B cell (primary cell): Measurements from ENCODE around the gene TLR3. TPM values are rescaled to one million over a fixed set of nuclear protein-coding genes. Genes with fewer than 3 reads are reported as not detected.

ENCODE experiments used
- ATAC-seq: fragments of 200-7000 bp; cut with Tn5 transposase; one replicate; pipeline ENCODE4 v1.10.0; 2021; ENCODE audit warnings: low read depth, mild to moderate bottlenecking, moderate number of reproducible peaks, moderate library complexity
- CTCF ChIA-PET: fragments of 350-600 bp; sonication (Branson Sonifier 250); formaldehyde crosslinking; loops from one replicate; lab custom pipeline; 2021; ENCODE audit warnings: antibody characterized with exemption, inconsistent platforms; lab: Charles Lee
- POLR2A ChIA-PET: fragments of 350-600 bp; sonication (Branson Sonifier 250); formaldehyde crosslinking; loops from one replicate; lab custom pipeline; 2021; ENCODE audit warnings: antibody characterized with exemption; lab: Charles Lee
- DNase-seq: peaks from one replicate; pipeline ENCODE4 v3.0.0; 2013
- H2AFZ ChIP-seq: 2 replicates; pipeline ENCODE4 v1.6.1; 2012; ENCODE audit warnings: mild to moderate bottlenecking, low read depth, low read length; ENCODE audit not compliant: insufficient read depth, poor library complexity, severe bottlenecking
- H3K27ac ChIP-seq, 2 donors: 1 replicate in 1 of 2; 2 replicates in 1 of 2; pipeline ENCODE4 v1.5.1; 2012 to 2013; ENCODE audit warnings: low read length in 2 of 2, mild to moderate bottlenecking in 2 of 2, moderate library complexity in 1 of 2
- H3K27me3 ChIP-seq, 4 experiments: fragments of 200-600 bp in 1 of 4; sonication (generic) in 1 of 4; replicated peaks in 1 of 4; 1 replicate in 2 of 4; 2 replicates in 2 of 4; pipeline versions ENCODE4 v1.6.1 to v1.7.0; 2013 to 2016; ENCODE audit warnings: low read length in 3 of 4, mild to moderate bottlenecking in 2 of 4, mixed read lengths in 1 of 4, moderate library complexity in 1 of 4; ENCODE audit not compliant: insufficient read depth in 4 of 4, control insufficient read depth in 3 of 4; ENCODE audit errors: control extremely low read depth in 1 of 4
- H3K36me3 ChIP-seq, 2 experiments: replicated peaks in 1 of 2; 1 replicate in 1 of 2; 2 replicates in 1 of 2; pipeline versions ENCODE4 v1.6.1 to v1.7.1; 2013; ENCODE audit warnings: low read length in 1 of 2; ENCODE audit not compliant: insufficient read depth in 2 of 2, control insufficient read depth in 1 of 2; ENCODE audit errors: control extremely low read depth in 1 of 2, extremely low read depth in 1 of 2
- H3K4me1 ChIP-seq, 2 donors: fragments of 200-600 bp in 1 of 2; sonication (generic) in 1 of 2; 1 replicate in 1 of 2; 2 replicates in 1 of 2; pipeline versions ENCODE4 v1.5.1 to v1.6.1; 2013 to 2017; ENCODE audit warnings: low read length in 2 of 2; ENCODE audit not compliant: control insufficient read depth in 2 of 2, insufficient read depth in 2 of 2
- H3K4me2 ChIP-seq: replicated peaks from 2 replicates; pipeline ENCODE3; 2012; ENCODE audit warnings: mild to moderate bottlenecking, low read depth, low read length; ENCODE audit not compliant: poor library complexity, severe bottlenecking
- H3K4me3 ChIP-seq, 5 experiments: fragments of 200-600 bp in 1 of 5; sonication (generic) in 1 of 5; 1 replicate in 3 of 5; 2 replicates in 2 of 5; pipeline versions ENCODE4 v1.5.1 to v1.7.0; 2011 to 2016; ENCODE audit warnings: low read length in 4 of 5, mild to moderate bottlenecking in 4 of 5, low read depth in 2 of 5, control low read depth in 1 of 5, moderate library complexity in 1 of 5; ENCODE audit not compliant: insufficient read depth in 1 of 5; ENCODE audit errors: control extremely low read depth in 1 of 5, extremely low read depth in 1 of 5
- H3K79me2 ChIP-seq: fragments of 200-600 bp; sonication (generic); one replicate; pipeline ENCODE4 v1.6.0; 2016; ENCODE audit warnings: low read length; ENCODE audit not compliant: control insufficient read depth, insufficient read depth
- H3K9ac ChIP-seq: fragments of 200-600 bp; sonication (generic); 2 replicates; pipeline ENCODE4 v1.6.1; 2017; ENCODE audit warnings: mild to moderate bottlenecking, low read length, moderate library complexity
- H3K9me3 ChIP-seq, 3 donors: one replicate each; pipeline versions ENCODE4 v1.6.1 to v1.7.1; 2013; ENCODE audit warnings: low read length in 2 of 3; ENCODE audit not compliant: control insufficient read depth in 2 of 3, insufficient read depth in 1 of 3; ENCODE audit errors: control extremely low read depth in 1 of 3
- H4K20me1 ChIP-seq: 2 replicates; pipeline ENCODE4 v1.6.0; 2012; ENCODE audit warnings: mild to moderate bottlenecking, low read length; ENCODE audit not compliant: insufficient read depth, control insufficient read depth, poor library complexity, severe bottlenecking
- H3K27ac Mint-ChIP-seq: one replicate; pipeline ENCODE4 v1.8.0; 2021; ENCODE audit warnings: mixed read lengths
- H3K27me3 Mint-ChIP-seq: one replicate; pipeline ENCODE4 v1.8.0; 2021; ENCODE audit warnings: mixed read lengths
- H3K4me1 Mint-ChIP-seq: one replicate; pipeline ENCODE4 v1.8.0; 2021; ENCODE audit warnings: mixed read lengths
- H3K4me3 Mint-ChIP-seq: one replicate; pipeline ENCODE4 v1.8.0; 2021; ENCODE audit warnings: mixed read lengths
- H3K9me3 Mint-ChIP-seq: one replicate; pipeline ENCODE4 v1.8.0; 2022; ENCODE audit warnings: mixed read lengths; ENCODE audit not compliant: insufficient read depth
- CTCF ChIP-seq: fragments of 200-600 bp; IDR thresholded peaks from one replicate; pipeline ENCODE4 v1.8.0; 2022; ENCODE audit warnings: antibody characterized with exemption, mild to moderate bottlenecking
- EZH2 ChIP-seq: IDR thresholded peaks from 2 replicates; pipeline ENCODE4 v1.6.1; 2012; ENCODE audit warnings: borderline replicate concordance, low read depth, mild to moderate bottlenecking, moderate library complexity, low read length; ENCODE audit not compliant: insufficient read depth, poor library complexity, severe bottlenecking
- WGBS: methylation state at CpG from one replicate; pipeline ENCODE4 v1.1.5; 2013; ENCODE audit warnings: missing lambda C conversion rate; ENCODE audit not compliant: insufficient coverage; 5-methylcytosine and 5-hydroxymethylcytosine counted together
- intact Hi-C: fragments of 100-400 bp; cut with micrococcal nuclease; formaldehyde crosslinking; loops from one replicate; pipeline ENCODE4 v1.10.0; 2022
- polyA plus RNA-seq: library from polyadenylated mRNA; depleted of rRNA; stranded (reverse); fragments of >200 nt; gene quantifications from 2 replicates; pipeline ENCODE4 v1.2.3, GENCODE V29; 2012
- total RNA-seq, 2 donors: library from RNA; stranded (reverse); fragments of 120-200 nt in 1 of 2; gene quantifications; 1 replicate in 1 of 2; 2 replicates in 1 of 2; pipeline versions ENCODE4 v1.2.3 to v1.2.4, GENCODE V29; 2013 to 2022

TLR3 gene
- total and polyA plus RNA-seq, 2 donors (not counting 1 experiment from before 2014, with no cell fraction given), result not detected

GRCh38 chr4:186081202-186081807 is 12.3 kb downstream of the TLR3 start:
- Mint-ChIP-seq H3K9me3 (no peaks in the 10 kb centered on the region), H3K27me3 (peaks cover 32% of the 10 kb centered on the region), H3K4me3 (no peak overlapping the region), H3K27ac (no peak overlapping the region), H3K4me1 (no peaks in the 10 kb centered on the region)
- Histone ChIP-seq H3K4me1 (no peaks in the 10 kb centered on the region), H3K4me3 (no peak overlapping the region), H2AFZ (no peak overlapping the region), H4K20me1 (no peaks in the 10 kb centered on the region), H3K4me2 (no peak overlapping the region), H3K79me2 (no peaks in the 10 kb centered on the region), H3K36me3 (no peaks in the 10 kb centered on the region), H3K27ac (no peak overlapping the region), H3K9me3 (no peaks in the 10 kb centered on the region), H3K9ac (no peak overlapping the region), H3K27me3 (peaks cover 0 to 3% (median 0%) of the 10 kb centered on the region in 4 experiments)
- CTCF ChIA-PET, result no interaction called here
- DNase-seq (no peak), ATAC-seq (no peak)
- POLR2A ChIA-PET, result no interaction called here
- TF ChIP-seq EZH2 (no peak), CTCF (no peak)
- 84% methylated on average over 4 of the region's 15 CpGs for WGBS
- intact Hi-C loops, result no loop called here

- DNase-seq (no peak), ATAC-seq (no peak)
- Histone ChIP-seq H3K4me2 (no peak overlapping the region), H2AFZ (no peak overlapping the region), H3K27me3 (peaks cover 0 to 3% (median 0%) of the 10 kb centered on the region in 4 experiments), H3K9me3 (no peaks in the 10 kb centered on the region), H3K4me3 (no peak overlapping the region), H4K20me1 (no peaks in the 10 kb centered on the region), H3K9ac (no peak overlapping the region), H3K36me3 (no peaks in the 10 kb centered on the region), H3K4me1 (no peaks in the 10 kb centered on the region), H3K27ac (no peak overlapping the region), H3K79me2 (no peaks in the 10 kb centered on the region)
- ChIA-PET POLR2A (no interaction called here), CTCF (no interaction called here)
- H3K9me3 Mint-ChIP-seq, result no peaks in the 10 kb centered on the region
- H3K27ac Mint-ChIP-seq, result no peak overlapping the region
- intact Hi-C loops, result no loop called here
- TF ChIP-seq CTCF (no peak), EZH2 (no peak)
- no peaks in the 10 kb centered on the region for H3K4me1 Mint-ChIP-seq
- 100% methylated on average over 1 of the region's 4 CpGs for WGBS
- no peak overlapping the region for H3K4me3 Mint-ChIP-seq
- peaks cover 33% of the 10 kb centered on the region for H3K27me3 Mint-ChIP-seq
Observed at GRCh38 chr4:186082221-186082620, 13.3 kb downstream of the TLR3 start.
